ENCODE data around the gene PHKB.
"Not testable (repeated sequence)": the region's sequence is repeated elsewhere in the genome, so short reads cannot be mapped to it uniquely, and the experiment has no call there.

The PHKB gene

DNA sequence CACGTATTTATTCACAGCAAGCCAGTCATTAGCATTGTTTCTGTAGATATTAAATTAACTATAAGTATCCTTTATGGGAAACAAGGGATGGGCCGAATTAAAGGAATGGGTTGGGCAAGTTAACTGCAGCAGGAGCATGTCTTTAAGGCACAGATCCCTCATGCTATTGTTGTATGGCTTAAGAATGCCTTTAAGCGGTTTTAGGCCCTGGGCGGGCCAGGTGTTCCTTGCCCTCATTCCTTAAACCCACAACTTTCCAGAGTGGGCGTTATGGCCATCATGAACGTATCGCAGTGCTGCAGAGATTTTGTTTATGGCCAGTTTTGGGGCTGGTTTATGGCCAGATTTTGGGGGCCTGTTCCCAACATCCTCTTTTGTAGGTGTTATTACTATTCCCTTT, 9.1 kb downstream of the PHKB start:
- no peak for DNase-seq (ENCODE audit: low spot score)

DNA sequence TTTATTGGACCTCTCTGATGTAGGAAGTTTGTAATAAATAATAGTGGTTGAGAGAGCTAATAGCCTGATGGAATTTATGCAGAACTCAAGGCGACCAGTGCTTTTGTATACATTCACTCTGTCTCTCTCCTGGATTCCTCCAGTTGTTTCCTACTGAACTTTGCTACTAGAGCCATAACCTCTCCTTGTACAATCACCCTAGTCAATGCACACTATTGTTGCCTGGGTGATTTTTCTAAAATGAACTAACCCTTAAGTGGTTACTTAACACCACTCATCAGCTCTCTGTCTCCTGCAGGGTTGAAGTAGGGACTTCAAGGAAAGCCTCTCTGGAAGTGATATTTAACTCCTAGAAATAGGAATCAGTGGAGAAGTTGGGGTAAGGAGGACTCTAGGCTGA, 9.7 kb downstream of the PHKB start:
- DNase-seq (ENCODE audit: low spot score) = no peak

DNA sequence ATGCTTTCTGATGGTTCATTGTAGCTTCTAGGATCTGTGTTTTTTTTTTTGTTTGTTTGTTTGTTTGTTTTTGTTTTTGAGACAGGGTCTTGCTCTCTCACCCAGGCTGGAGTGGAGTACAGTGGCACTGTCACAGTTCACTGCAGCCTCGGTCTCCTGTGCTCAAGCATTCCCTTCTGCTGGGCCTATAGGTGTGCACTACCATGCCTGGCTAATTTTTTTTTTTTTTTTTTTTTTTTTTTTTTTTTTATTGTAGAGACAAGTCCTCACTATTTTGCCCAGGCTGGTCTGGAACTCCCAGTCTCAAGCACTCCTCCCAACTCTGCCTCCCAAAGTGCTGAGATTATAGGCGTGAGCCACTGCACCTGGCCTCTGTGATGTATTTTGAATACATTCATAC, 11.9 kb downstream of the PHKB start:
- not testable (repeated sequence) for DNase-seq (ENCODE audit: low spot score)

DNA sequence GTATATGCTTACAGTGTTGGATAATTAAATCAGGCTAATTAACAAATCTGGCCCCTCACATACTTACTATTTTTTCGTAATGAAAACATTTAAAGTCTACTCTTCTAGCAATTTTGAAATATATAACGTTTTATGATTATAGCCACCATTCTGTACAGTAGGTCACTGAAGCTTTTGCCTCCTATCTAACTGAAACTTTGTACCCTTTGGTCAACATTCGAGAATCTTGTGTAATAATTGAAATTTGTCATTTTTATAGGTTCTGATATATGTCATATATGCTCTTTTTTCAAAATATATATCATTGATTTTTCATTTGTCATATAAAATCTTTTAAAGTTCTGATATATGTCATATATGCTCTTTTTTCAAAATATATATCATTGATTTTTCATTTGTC, 12.7 kb downstream of the PHKB start:
- DNase-seq (ENCODE audit: low spot score) = no peak

DNA sequence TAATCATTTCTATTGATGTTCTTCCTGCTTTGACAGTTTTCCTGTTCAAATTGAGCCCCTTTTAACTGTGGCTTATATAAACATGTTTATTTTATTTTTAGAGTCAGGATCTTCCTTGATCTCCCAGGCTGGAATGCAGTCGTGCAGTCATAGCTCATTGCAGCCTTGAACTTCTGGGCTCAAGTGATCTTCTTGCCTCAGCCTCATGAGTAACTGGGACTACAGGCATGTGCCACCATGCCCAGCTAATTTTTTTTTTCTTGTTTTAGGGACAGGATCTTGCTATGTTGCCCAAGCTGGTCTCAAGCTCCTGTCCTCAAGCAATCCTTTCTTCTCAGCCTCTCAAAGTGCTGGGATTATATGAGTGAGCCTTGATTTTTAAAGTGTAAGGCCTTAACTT, 14.7 kb downstream of the PHKB start:
- no peak for DNase-seq (ENCODE audit: low spot score)

DNA sequence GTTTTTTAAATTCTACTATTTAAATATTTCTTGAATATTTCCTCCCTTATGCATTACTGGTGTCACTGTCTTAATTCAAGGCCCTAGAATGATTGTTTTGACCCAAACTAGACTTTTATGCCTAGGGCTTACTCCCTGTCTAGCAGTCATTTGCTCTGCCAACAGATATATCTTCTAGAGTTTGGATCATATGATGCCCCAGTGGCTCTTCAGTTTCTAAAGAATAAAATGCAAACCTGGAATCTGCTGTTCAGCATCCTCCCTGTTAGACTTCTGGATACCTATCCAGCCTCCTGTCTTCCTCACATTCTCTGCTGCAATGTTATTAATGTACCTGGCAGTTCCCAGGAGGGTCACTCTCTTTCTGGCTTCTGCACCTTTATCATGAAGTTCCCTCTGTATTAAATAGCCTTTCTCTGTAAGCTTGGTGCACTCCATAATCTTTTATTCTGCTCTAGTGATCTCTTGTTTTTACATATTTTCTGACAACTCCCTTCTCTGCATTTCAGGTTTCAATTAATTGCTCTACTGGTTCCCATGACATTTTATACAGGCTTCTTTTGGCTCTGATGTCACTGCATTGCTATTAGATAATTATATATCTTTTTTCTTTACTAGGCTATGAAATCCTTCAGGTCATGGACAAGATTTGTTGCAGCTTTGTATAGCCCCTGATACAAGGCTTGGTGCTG, 15.7 kb downstream of the PHKB start:
- no peak for DNase-seq (ENCODE audit: low spot score)

DNA sequence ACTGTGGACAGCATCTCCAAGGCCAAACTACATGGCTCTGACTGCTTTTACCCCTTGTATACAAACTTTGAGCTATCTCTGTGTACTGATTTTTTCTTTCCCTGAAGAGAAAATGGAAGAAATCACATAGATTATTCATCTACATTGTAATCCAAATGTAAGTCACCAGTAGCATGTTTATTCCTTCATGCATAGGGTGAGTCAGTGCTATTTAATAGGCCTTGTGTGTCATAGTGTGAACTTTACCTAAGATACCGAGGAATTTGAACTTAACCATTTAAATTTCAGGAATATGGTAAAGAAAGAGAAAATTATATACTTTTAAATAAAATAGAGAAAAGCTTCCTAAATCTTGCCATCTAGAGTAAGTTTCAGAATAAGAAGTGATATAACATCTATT, 16.5 kb downstream of the PHKB start:
- DNase-seq (ENCODE audit: low spot score) = no peak

DNA sequence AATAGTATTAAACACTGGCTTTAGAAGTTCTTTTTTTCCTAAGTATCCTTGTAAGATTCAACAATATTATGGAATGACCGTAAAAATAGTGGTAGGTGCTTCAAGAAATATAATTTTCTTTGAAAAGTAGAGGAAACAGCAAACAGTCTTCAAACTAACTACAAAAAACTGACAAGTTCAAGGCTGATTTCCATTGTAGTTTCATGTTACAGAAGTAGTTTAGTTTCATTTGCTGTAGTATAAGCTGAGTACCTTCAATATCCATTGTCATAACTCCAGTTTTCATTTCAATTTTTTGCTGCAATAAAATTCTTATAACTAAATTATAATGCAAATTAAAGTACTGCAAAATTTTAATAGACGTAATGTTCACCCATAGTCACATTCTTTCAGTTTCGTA, 19.3 kb downstream of the PHKB start:
- no peak for DNase-seq (ENCODE audit: low spot score)

DNA sequence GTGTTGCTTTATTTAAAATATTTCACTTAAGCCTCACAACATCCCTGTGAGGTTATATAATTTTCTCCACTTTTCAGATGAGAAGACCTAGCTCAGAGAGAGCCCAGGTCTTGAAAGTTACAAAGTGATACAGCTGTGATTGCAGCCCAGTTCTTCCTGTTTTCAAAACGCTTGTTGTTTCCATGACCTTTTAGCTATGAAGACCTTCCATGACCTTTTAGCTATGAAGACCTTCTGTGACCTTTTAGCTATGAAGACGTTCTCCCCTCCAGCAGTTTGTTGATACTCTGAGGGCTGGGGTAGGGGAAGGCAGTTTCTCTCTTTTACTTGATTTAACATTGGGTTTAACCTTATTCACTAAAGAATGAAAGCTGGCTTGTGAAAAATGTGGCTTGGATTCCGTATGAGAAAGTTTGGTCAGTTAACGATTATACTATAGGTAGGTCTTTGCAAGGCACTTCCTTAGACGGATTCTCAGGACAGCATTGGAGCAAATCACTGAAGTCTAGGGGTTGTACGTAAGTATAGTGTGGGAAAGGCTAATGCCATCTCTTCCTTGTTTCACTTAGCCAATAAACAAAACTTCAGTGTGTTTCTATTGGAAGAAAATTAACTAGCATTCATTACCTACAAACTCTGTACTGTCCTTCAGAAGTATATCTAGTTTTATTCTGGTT, 20.7 kb downstream of the PHKB start:
- DNase-seq (ENCODE audit: low spot score) = no peak

DNA sequence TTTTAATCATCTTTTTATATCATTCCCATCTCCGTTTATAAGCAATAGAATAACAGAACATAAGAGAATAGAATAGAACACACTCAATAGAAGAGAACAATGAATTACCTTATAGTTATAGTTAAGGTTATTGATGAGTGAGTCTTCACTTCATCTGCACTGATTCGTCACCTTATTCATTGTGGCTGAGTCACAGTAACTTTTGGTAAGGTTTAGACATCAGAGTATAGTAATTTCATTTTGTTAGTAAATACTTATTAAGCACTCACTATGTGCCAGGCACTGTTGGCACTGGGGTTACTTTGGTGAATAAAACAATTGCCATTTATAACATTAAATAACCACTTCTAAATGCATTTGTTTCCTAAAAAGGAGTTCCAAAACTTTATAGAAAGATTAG, 22.5 kb downstream of the PHKB start:
- no peak for DNase-seq (ENCODE audit: low spot score)

DNA sequence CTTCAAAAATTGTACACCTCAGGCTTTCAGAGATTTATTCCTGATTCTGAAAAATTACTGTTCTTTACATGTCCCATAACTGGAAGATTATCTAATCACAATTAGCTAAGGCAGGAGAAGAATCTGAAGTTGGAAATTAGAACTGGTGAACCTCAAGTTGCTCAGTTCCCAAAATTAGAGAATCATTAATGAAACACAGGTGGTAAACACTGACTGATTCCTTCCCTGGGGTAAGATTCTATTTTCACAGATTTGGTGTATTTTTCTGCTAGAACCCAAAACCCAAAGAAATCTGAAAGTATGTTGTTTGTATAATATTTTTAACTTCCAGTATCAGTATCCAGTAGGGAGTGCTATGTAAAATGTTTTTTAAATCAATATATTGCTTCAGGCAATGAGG, 25.7 kb downstream of the PHKB start:
- DNase-seq (ENCODE audit: low spot score) = no peak

DNA sequence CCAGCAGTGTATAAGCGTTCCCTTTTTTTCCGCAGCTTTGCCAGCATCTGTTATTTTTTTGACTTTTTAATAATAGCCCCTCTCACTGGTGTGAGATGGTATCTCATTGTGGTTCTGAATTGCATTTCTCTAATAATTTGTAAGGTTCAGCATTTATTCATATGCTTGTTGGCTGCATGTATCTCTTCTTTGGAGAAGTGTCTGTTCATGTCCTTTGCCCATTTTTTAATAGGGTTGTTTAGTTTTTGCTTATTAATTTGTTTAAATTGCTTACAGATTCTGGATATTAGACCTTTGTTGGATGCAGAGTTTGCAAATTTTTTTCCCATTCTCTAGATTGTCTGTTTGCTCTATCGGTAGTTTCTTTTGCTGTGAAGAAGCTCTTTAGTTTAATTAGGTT, 26.9 kb downstream of the PHKB start:
- no peak for DNase-seq (ENCODE audit: low spot score)

DNA sequence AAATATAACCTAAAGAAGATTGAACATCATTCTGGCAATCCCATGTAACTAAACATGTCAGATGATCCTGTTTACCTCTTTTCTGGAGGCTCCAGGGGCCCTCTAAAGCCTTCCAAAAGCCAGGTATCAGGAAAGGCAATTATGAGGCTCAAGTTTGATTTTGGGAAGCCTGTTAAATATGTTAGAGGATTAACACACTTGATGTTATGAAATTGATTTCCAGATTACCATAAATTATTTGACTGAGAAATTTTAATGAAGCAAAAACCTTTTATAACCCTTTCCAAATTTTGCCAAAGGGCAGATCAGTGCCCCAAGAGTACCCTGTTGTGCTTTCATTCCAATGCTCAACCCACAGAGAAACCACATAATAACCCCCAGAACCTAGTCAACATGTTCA, 29.3 kb downstream of the PHKB start:
- no peak for DNase-seq (ENCODE audit: low spot score)

DNA sequence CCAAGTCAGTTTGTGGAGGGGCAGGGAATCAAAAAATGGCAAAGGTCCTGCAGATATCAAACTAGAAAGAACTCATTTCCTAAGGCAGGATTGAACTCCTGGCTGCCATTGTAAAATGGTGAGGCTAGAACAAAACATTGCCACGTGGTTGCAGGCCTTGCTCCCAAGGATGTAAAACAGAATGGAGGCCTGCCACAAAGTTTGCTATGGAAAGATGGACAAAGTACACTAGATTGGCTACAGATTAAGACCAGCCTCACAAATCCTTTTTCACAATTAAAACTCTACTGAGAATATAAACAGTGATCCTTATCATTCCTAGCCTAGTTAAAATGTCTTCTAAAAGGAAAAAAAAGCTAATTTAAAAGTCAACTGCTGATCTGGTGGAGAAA, 30.9 kb downstream of the PHKB start:
- DNase-seq (ENCODE audit: low spot score) = no peak

DNA sequence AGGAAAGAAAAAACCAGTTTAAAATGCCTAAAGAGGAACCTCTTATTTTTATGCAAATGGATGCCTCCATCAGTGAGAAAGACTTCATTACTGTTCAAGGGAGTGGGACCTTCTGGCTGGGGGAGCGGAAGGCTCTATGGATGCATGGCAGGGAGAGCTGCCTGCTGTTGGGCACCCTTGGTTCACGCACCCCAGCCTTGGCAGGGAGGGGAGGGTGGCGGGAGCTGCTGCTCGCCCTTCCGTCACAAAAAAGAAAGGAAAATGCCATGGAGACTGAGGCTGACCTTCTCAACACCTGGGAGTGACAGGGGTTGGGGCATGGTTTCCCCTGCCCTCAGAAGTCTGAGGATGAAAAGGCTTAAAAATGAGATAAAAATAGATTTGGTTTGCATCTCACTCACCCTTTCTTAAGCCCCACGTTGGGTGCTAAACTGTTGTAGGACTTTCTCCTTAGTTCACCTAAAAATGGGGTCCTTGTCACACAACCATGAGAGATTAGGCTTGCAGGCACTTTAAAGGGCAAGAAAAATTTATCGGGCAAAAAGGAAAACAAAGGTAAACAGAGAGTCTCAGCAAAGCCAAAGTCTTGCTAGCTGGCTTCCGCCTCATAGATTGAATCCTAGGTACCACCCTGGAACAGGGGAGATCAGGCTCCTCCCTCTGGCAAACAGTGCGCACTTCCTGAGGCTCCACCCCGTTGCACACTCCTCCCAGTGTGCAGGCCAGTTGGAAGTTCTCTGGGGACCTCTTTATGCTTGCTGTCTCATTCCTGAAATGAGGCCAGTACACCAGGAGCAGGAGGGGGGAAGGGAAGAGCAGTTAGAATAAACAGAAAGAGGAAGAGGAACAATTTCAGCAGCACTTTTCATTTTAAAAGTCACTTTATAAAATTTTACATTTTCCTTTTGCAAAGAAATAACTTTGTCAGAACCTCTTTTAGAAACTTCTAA, 31.6 kb downstream of the PHKB start:
- DNase-seq (ENCODE audit: low spot score) = no peak

DNA sequence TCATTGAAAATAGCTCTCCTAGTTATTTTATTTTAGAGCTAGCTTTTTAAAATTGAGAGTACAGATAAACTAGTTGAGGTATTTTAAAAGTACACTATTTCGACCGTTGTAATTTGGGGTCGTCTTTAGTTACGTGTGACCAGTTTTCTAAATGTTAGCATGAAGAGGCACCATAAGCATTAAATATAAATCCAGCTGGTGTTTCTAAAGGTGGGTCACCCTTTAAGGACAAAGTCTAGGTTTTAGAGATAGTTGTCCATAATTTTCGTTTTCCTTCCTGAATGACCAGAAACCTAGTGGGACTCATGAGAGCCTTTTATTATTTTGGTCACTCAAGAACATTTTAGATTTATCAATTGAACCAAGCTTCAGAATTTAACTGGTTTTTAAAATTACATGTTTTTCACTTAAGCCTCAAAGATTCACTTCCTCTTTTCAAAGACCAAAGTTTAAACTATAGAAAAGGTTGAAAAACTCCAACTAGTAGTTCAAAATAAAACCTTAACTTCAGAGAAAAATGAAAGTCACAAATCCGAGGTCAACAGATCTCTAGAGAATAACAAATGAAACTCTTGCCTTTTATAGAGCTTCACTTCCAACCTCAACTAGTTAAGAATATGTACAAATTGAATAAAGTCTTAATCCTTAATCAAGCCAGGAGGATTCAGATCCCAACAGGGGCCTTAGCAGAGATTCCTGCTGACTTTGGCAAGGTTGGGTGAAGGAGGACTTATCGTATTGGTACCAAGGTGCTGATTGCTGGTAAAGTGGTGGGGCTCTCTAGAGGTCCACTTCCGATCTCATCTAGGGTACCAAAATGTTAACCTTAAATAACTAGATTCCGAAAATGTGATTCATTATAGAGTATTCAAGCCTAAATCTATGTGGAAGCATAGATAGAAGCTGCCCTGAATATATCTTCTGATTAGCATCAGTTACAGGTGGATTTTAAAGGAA, 32.5 kb downstream of the PHKB start:
- no peak for DNase-seq (ENCODE audit: low spot score)

DNA sequence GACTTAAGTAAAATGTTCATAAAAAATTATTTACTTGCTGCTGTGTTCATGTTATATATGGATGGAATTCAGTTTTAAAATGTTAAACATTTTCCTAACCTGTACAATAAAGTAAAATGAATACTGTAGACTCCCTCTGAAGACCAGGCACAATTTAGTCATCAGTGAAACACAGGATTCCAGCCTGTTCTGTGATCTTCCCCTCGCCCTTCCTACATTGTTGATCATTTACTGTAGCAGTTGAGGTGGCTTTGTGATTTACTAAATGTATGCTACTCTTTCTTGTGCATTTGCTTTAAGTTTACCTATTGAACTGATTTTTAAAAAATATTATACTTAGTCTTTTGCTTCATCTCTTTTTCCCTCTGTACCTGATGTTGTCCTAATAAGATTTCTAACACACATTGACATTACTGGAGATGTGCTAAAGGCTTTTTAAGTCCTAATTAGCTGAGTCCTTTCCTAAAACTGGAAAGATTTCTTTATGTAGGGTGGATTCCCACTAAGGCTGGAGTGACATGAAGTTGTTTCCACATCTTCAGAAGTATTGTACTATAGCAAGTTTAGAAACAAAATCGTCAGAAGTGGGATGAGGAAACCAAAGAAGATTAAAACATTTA, 38.1 kb downstream of the PHKB start:
- DNase-seq (ENCODE audit: low spot score) = no peak

DNA sequence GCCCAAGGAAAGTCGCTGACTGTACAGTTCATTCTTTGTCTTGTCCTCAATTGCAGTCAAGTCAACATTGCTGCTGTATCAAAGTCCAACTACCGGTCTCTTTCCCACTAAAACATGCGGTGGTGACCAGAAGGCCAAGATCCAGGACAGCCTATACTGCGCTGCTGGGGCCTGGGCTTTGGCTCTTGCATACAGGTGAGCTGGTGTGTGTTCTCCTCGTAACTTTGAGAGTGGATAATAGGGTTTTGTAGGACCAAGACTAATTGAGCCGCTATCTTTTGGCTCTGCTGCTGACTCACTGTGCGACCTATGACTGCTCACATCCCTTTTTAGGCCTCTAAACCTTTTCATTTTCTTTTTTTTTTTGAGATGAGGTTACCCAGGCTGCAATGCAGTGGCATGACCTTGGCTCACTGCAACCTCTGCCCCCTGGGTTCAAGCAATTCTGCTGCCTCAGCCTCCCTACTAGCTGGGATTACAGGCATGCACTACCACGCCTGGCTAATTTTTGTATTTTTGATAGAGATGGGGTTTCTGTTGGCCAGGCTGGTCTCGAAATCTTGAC, 38.7 kb downstream of the PHKB start:
- no peak for DNase-seq (ENCODE audit: low spot score)

DNA sequence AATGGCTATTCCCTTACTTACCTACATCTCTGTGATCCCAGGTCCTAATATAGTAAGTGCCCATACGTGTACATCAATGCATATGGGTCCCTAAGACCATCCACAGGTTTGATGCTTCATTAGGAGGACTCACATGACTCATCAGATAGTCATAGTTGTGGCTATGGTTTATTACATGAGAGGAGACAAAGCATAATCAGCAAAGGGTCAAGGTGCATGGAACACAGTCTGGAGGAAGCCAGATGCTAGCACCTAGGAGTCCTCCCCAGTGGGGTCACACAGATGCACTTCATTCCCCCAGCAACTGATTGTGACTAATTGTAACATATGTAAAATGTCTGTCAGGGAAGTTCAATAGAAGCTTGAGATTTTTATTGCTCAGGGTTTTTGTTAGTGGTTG, 42.8 kb downstream of the PHKB start:
- DNase-seq (ENCODE audit: low spot score) = no peak

DNA sequence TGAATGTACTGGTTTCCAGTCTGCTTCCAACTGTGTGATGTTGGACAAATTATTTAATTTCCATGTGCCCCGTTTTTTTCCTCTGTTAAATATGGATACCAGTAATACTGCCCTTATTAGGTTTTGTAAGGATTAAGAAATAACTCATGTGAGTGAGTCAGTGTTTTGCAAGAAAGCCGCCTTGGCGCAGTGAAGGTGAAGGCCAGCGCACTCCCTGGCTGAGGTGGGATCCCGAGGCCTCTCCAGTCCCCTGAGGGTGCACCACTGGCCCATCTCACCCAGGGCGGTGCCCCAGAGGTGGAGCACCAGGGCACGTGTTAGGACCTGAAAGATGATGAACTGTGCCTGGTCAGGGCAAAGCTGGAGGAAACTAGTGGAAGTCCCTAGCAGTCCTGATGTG, 43.5 kb downstream of the PHKB start:
- DNase-seq (ENCODE audit: low spot score) = no peak

DNA sequence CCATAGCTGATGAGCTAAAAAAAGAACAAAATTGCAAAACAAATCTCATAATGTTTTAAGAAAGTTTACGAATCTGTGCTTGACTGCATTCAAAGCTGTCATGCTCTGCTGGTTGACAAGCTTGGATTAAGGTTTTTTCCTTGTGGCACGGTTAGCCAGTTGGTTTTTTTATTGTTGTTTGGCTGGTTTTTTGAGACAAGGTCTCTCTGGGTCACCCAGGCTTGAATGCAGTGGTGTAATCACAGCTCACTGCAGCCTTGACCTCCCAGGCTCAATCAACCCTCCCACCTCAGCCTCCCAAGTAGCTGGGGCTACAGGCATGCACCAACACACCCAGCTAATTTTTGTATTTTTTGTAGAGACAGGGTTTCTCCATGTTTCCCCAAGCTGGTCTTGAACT, 45.7 kb downstream of the PHKB start:
- no peak for DNase-seq (ENCODE audit: low spot score)

Measured in COLO829 (cell line).